KMS-11 (cell line): Measurements from ENCODE around the gene KIF1A.

ENCODE experiments used
- H2AFZ ChIP-seq: fragments of 200-600 bp; sonication (generic); 2 replicates; pipeline ENCODE4 v1.6.1; 2016; ENCODE audit warnings: antibody characterized with exemption, mixed run types, low read depth
- H3K27ac ChIP-seq: fragments of 200-600 bp; sonication (generic); 2 replicates; pipeline ENCODE4 v1.6.1; 2016; ENCODE audit warnings: mild to moderate bottlenecking, mixed run types
- H3K27me3 ChIP-seq: fragments of 200-600 bp; sonication (generic); 2 replicates; pipeline ENCODE4 v1.6.1; 2017; ENCODE audit warnings: mild to moderate bottlenecking, low read depth, mixed run types, moderate library complexity; ENCODE audit not compliant: insufficient read depth
- H3K36me3 ChIP-seq: fragments of 200-600 bp; sonication (generic); 2 replicates; pipeline ENCODE4 v1.6.1; 2017; ENCODE audit warnings: mild to moderate bottlenecking, mixed run types; ENCODE audit not compliant: insufficient read depth
- H3K4me1 ChIP-seq: fragments of 200-600 bp; sonication (generic); 2 replicates; pipeline ENCODE4 v1.6.1; 2016; ENCODE audit warnings: mild to moderate bottlenecking, low read depth, mixed run types; ENCODE audit not compliant: poor library complexity, severe bottlenecking
- H3K4me2 ChIP-seq: fragments of 200-600 bp; sonication (generic); 2 replicates; pipeline ENCODE4 v1.7.0; 2016; ENCODE audit warnings: mild to moderate bottlenecking, mixed run types
- H3K4me3 ChIP-seq: fragments of 200-600 bp; sonication (generic); IDR thresholded peaks from 2 replicates; pipeline ENCODE4 v1.6.1; 2017; ENCODE audit warnings: low read depth, low read length, mixed read lengths; ENCODE audit not compliant: insufficient read depth
- H3K79me2 ChIP-seq: fragments of 200-600 bp; sonication (generic); 2 replicates; pipeline ENCODE4 v1.6.1; 2016; ENCODE audit warnings: low read depth, mixed run types; ENCODE audit not compliant: insufficient read depth
- H3K9ac ChIP-seq: fragments of 200-600 bp; sonication (generic); 2 replicates; pipeline ENCODE4 v1.6.1; 2016; ENCODE audit warnings: mild to moderate bottlenecking, mixed run types
- H4K20me1 ChIP-seq: fragments of 200-600 bp; sonication (generic); 2 replicates; pipeline ENCODE4 v1.6.1; 2016; ENCODE audit warnings: mild to moderate bottlenecking, mixed run types; ENCODE audit not compliant: insufficient read depth
- TF ChIP-seq, protein P1 (sequence below): fragments of 200-600 bp; sonication (generic); conservative IDR thresholded peaks from 2 replicates; pipeline ENCODE4 v1.6.1; 2017; ENCODE audit warnings: low read depth, mild to moderate bottlenecking, antibody characterized with exemption, low read length, moderate library complexity, mixed read lengths

The KIF1A gene, protein sequence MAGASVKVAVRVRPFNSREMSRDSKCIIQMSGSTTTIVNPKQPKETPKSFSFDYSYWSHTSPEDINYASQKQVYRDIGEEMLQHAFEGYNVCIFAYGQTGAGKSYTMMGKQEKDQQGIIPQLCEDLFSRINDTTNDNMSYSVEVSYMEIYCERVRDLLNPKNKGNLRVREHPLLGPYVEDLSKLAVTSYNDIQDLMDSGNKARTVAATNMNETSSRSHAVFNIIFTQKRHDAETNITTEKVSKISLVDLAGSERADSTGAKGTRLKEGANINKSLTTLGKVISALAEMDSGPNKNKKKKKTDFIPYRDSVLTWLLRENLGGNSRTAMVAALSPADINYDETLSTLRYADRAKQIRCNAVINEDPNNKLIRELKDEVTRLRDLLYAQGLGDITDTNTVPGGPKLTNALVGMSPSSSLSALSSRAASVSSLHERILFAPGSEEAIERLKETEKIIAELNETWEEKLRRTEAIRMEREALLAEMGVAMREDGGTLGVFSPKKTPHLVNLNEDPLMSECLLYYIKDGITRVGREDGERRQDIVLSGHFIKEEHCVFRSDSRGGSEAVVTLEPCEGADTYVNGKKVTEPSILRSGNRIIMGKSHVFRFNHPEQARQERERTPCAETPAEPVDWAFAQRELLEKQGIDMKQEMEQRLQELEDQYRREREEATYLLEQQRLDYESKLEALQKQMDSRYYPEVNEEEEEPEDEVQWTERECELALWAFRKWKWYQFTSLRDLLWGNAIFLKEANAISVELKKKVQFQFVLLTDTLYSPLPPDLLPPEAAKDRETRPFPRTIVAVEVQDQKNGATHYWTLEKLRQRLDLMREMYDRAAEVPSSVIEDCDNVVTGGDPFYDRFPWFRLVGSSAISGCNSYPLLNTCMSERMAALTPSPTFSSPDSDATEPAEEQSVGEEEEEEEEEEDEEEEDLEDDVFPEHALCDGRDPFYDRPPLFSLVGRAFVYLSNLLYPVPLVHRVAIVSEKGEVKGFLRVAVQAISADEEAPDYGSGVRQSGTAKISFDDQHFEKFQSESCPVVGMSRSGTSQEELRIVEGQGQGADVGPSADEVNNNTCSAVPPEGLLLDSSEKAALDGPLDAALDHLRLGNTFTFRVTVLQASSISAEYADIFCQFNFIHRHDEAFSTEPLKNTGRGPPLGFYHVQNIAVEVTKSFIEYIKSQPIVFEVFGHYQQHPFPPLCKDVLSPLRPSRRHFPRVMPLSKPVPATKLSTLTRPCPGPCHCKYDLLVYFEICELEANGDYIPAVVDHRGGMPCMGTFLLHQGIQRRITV (N-terminal part only)

DNA sequence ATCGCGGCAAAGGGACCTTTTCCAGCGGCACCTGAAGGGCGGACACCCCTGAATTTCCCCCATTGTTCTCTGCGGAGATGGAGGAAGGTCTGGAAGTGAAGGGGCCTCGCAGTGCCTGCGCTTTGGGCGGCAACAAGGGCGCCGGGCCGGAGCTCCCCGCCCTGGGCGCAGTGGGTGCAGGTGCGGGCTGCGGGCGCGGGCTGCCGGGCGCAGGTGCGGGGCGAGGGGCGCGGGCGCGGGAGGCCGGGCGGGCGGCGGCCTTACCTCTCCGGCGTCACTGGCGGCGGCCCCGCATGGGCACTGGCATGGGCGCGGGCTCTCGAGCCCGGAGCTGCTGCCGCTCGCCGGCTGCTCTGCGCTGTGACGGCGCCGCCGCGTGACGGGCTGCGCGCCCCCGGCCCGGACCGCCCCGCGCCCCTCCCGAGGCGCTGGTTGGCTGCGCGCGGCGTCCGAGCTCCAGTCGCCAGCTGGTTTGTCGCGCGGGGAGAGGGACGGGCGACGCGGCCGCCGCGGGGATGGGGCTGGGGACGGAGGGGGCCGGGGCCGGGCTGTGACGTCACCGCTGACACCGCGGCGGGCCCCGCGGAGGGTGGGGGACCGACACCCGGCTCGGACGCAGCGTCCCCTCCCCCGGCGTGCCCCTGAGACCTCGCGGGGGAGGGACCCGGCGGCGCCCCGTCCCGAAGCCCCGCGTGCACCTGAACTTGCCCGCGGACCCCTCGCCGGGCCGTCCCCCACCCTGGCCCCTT, at the start of gene KIF1A:
TSS of gene KIF1A (minus strand) at position 362 of the 749 bp plus-strand sequence. CDS start 22,467 bp downstream, outside the sequence.
- no peak within 1 kb of the TSS for H3K4me2 ChIP-seq
- no peak within 1 kb of the TSS for H3K9ac ChIP-seq
- no peak within 1 kb of the TSS for H3K27ac ChIP-seq
- peaks cover 21% of the 10 kb centered on the region; the same call in 1 of the 2 replicates for H3K27me3 ChIP-seq
- no peak within 1 kb of the TSS for H2AFZ ChIP-seq
- no peaks in the 10 kb centered on the region for H3K79me2 ChIP-seq
- no peak within 1 kb of the TSS for H3K4me3 ChIP-seq
- no peaks in the 10 kb centered on the region for H3K4me1 ChIP-seq
- H3K36me3 ChIP-seq, result no peaks in the 10 kb centered on the region
- TF ChIP-seq, protein P1, sequence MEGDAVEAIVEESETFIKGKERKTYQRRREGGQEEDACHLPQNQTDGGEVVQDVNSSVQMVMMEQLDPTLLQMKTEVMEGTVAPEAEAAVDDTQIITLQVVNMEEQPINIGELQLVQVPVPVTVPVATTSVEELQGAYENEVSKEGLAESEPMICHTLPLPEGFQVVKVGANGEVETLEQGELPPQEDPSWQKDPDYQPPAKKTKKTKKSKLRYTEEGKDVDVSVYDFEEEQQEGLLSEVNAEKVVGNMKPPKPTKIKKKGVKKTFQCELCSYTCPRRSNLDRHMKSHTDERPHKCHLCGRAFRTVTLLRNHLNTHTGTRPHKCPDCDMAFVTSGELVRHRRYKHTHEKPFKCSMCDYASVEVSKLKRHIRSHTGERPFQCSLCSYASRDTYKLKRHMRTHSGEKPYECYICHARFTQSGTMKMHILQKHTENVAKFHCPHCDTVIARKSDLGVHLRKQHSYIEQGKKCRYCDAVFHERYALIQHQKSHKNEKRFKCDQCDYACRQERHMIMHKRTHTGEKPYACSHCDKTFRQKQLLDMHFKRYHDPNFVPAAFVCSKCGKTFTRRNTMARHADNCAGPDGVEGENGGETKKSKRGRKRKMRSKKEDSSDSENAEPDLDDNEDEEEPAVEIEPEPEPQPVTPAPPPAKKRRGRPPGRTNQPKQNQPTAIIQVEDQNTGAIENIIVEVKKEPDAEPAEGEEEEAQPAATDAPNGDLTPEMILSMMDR, result no peak
- H4K20me1 ChIP-seq, result no peaks in the 10 kb centered on the region

DNA sequence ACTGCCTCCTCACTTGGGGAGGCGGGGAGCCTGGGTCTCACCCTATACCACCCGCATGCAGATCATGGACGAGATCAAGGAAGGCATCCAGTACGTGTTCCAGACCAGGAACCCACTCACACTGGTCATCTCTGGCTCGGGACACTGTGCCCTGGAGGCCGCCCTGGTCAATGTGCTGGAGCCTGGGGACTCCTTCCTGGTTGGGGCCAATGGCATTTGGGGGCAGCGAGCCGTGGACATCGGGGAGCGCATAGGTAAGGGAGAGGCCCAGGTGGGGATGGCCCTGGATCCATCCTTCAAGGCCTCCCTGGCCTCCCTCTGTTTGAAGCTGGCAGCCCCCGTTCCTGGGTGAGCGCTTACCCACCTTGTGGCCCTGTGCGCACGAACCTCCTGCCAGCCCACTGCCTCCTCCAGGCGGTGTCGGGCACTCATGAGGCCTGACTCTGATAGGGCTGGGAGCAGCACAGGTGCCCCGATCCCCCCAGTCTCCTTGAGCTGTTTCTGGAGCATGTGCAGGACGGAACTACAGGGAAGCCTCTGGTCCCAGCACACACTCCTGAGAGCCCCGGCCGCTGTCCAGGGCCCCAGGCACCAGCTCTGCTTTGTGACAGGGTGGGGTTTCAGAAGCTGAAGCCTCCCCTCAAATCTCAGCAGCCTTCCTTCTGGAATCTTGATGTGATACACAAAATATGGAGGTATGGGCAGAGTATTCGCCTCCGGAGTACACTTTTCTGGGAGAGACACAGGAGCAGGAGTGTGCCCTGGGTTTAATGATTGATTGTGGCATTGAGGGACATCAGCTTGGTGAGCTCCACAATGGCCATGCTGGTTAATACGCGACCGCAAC, 49.3 kb upstream of the KIF1A start:
- Histone ChIP-seq H4K20me1 (no peaks in the 10 kb centered on the region), H3K79me2 (no peaks in the 10 kb centered on the region), H3K27me3 (peaks cover 32% of the 10 kb centered on the region), H3K36me3 (no peaks in the 10 kb centered on the region), H3K4me1 (no peaks in the 10 kb centered on the region), H3K9ac (no peak overlapping the region), H3K4me2 (no peak overlapping the region), H3K4me3 (no peak overlapping the region), H3K27ac (no peak overlapping the region), H2AFZ (no peak overlapping the region)
- TF ChIP-seq, protein P1, result no peak

DNA sequence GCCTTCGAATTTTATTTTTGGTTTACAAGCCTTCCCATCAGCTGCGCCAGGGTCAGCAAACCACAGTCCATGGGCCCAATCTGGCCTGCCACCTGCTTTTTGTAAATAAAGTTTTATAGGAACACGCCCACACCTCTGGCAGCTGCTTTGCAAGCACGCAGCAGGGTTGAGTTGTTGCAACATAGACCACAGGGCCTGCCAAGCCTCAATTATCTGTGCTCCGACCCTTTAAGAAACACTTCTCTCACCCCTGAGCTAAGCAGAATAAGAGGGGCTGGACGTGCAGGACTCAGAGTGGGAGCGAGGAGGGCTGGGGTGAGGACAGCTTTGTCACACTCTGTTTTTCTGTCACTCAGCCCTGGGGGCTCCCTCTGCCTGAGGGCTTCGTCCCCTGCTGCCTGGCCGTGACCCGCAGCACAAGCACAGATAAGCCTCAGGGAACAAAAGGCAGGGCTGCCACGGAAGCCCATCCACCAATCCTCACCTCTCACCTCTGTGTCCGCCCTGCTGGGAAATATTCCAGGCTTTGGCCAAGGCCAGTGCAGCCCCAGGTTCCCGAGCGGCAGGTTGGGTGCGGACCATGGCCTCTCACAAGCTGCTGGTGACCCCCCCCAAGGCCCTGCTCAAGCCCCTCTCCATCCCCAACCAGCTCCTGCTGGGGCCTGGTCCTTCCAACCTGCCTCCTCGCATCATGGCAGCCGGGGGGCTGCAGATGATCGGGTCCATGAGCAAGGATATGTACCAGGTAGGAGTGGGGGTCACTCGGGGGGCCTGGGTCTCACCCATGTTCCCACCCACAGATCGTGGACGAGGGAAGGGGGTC, 48.5 kb upstream of the KIF1A start, which contains the start of gene AGXT:
TSS of gene AGXT (plus strand) at position 539 of the 823 bp plus-strand sequence. CDS start at position 581, 42 bp downstream.
- no peak within 1 kb of the TSS for H2AFZ ChIP-seq
- H3K27me3 ChIP-seq, result peaks cover 30% of the 10 kb centered on the region
- no peak within 1 kb of the TSS for H3K27ac ChIP-seq
- TF ChIP-seq, protein P1, result no peak
- no peaks in the 10 kb centered on the region for H3K4me1 ChIP-seq
- H3K4me3 ChIP-seq, result no peak within 1 kb of the TSS
- no peaks in the 10 kb centered on the region for H3K79me2 ChIP-seq
- no peaks in the 10 kb centered on the region for H3K36me3 ChIP-seq
- no peaks in the 10 kb centered on the region for H4K20me1 ChIP-seq
- H3K9ac ChIP-seq, result no peak within 1 kb of the TSS
- H3K4me2 ChIP-seq, result no peak within 1 kb of the TSS
